H1 (cell line): ENCODE results near the gene SIPA1L3. TPM values are rescaled to one million over a fixed set of nuclear protein-coding genes. Genes with fewer than 3 reads are reported as not detected.

Experiments
- CTCF ChIA-PET: fragments of 300-600 bp; sonication (Branson Sonifier 250); formaldehyde crosslinking; loops from one replicate; lab custom pipeline; 2021; ENCODE audit not compliant: partially characterized antibody; lab: Charles Lee
- POLR2A ChIA-PET: fragments of 300-600 bp; sonication (Branson Sonifier 250); formaldehyde crosslinking; loops from one replicate; lab custom pipeline; 2021; ENCODE audit warnings: inconsistent platforms; ENCODE audit not compliant: partially characterized antibody; lab: Charles Lee
- DNase-seq, 2 experiments: peaks; one replicate each; pipeline versions ENCODE4 v3.0.0 to v3.0.0-alpha.2; 2010 to 2022; ENCODE audit warnings: low spot score in 2 of 2, low read depth in 1 of 2, mixed read lengths in 1 of 2
- FAIRE-seq: peaks from 2 replicates; lab custom pipeline; 2011; peaks lifted over from hg19 to GRCh38; lab: Jason Lieb, UNC
- H2AFZ ChIP-seq: 2 replicates; pipeline ENCODE4 v1.8.1; 2012; ENCODE audit warnings: low read length, inconsistent platforms
- H2AK5ac ChIP-seq: 2 replicates; pipeline ENCODE4 v1.6.1; 2013; ENCODE audit warnings: low read depth, low read length
- H2BK120ac ChIP-seq: replicated peaks from 2 replicates; pipeline ENCODE3; 2013; ENCODE audit warnings: low read depth, low read length, inconsistent platforms
- H2BK12ac ChIP-seq: 2 replicates; pipeline ENCODE4 v1.6.1; 2013; ENCODE audit warnings: low read depth, low read length
- H2BK15ac ChIP-seq: 2 replicates; pipeline ENCODE4 v1.6.1; 2013; ENCODE audit warnings: low read length
- H2BK20ac ChIP-seq: 2 replicates; pipeline ENCODE4 v1.6.1; 2013; ENCODE audit warnings: low read length
- H2BK5ac ChIP-seq: 2 replicates; pipeline ENCODE4 v1.6.1; 2013; ENCODE audit warnings: low read depth, low read length
- H3K14ac ChIP-seq: 2 replicates; pipeline ENCODE4 v1.6.1; 2013; ENCODE audit warnings: inconsistent platforms; ENCODE audit not compliant: insufficient read length
- H3K18ac ChIP-seq: 2 replicates; pipeline ENCODE4 v1.6.1; 2013; ENCODE audit warnings: low read length; ENCODE audit errors: extremely low read depth
- H3K23ac ChIP-seq: 2 replicates; pipeline ENCODE4 v1.6.1; 2013; ENCODE audit warnings: inconsistent platforms; ENCODE audit not compliant: insufficient read length
- H3K23me2 ChIP-seq: 2 replicates; pipeline ENCODE4 v1.6.1; 2013; ENCODE audit warnings: low read depth, low read length
- H3K27ac ChIP-seq: 2 replicates; pipeline ENCODE4 v1.6.1; 2011; ENCODE audit warnings: low read depth, low read length, inconsistent platforms
- H3K27me3 ChIP-seq, 4 experiments: replicated peaks in 1 of 4; 1 replicate in 1 of 4; 2 replicates in 3 of 4; pipeline versions ENCODE4 v1.6.1 to v1.8.1; 2011 to 2013; ENCODE audit warnings: low read length in 3 of 4, mild to moderate bottlenecking in 3 of 4, inconsistent platforms in 2 of 4, mixed read lengths in 2 of 4, moderate library complexity in 1 of 4; ENCODE audit not compliant: control insufficient read depth in 3 of 4, insufficient read depth in 3 of 4; ENCODE audit errors: extremely low read depth in 1 of 4
- H3K36me3 ChIP-seq, 4 experiments: 2 replicates each; pipeline versions ENCODE4 v1.6.1 to v1.8.1; 2011 to 2013; ENCODE audit warnings: mild to moderate bottlenecking in 4 of 4, low read length in 3 of 4, moderate library complexity in 2 of 4, control low read depth in 1 of 4, inconsistent platforms in 1 of 4; ENCODE audit not compliant: insufficient read depth in 4 of 4, control insufficient read depth in 2 of 4
- H3K4ac ChIP-seq: replicated peaks from 2 replicates; pipeline ENCODE3; 2013; ENCODE audit warnings: low read length, low read depth, mixed read lengths, inconsistent platforms; ENCODE audit not compliant: insufficient read length
- H3K4me1 ChIP-seq, 4 experiments: replicated peaks in 1 of 4; 1 replicate in 1 of 4; 2 replicates in 3 of 4; pipeline versions ENCODE4 v1.6.1 to v1.8.1; 2011 to 2013; ENCODE audit warnings: low read length in 3 of 4, inconsistent platforms in 2 of 4, mixed read lengths in 1 of 4; ENCODE audit not compliant: insufficient read depth in 4 of 4, control insufficient read depth in 3 of 4
- H3K4me2 ChIP-seq, 2 experiments: 2 replicates each; pipeline versions ENCODE4 v1.6.1 to v1.8.1; 2011 to 2013; ENCODE audit warnings: low read depth in 2 of 2, low read length in 2 of 2, control low read depth in 1 of 2, inconsistent platforms in 1 of 2, mild to moderate bottlenecking in 1 of 2; ENCODE audit not compliant: insufficient read depth in 1 of 2
- H3K4me3 ChIP-seq, 4 experiments: fragments of 200-600, 300-600 bp in 1 of 4; sonication (generic), shearing (Covaris generic), sonication (Bioruptor Twin) in 1 of 4; 2 replicates each; pipeline versions ENCODE4 v1.5.1 to v1.8.1; 2011 to 2016; ENCODE audit warnings: low read length in 4 of 4, low read depth in 3 of 4, control low read depth in 2 of 4, inconsistent platforms in 2 of 4, mild to moderate bottlenecking in 2 of 4, mixed read lengths in 1 of 4, moderate library complexity in 1 of 4; ENCODE audit not compliant: insufficient read depth in 2 of 4; ENCODE audit errors: extremely low read depth in 1 of 4
- H3K56ac ChIP-seq: replicated peaks from 2 replicates; pipeline ENCODE3; 2013; ENCODE audit warnings: low read depth, mild to moderate bottlenecking, mixed read lengths, low read length, inconsistent platforms; ENCODE audit not compliant: insufficient read length
- H3K79me1 ChIP-seq: 2 replicates; pipeline ENCODE4 v1.6.1; 2013; ENCODE audit warnings: low read depth, low read length, control low read depth
- H3K79me2 ChIP-seq, 2 experiments: 2 replicates each; pipeline versions ENCODE4 v1.6.1 to v1.8.1; 2012 to 2013; ENCODE audit warnings: low read length in 2 of 2, mild to moderate bottlenecking in 2 of 2, inconsistent platforms in 1 of 2; ENCODE audit not compliant: insufficient read depth in 2 of 2, control insufficient read depth in 1 of 2
- H3K9ac ChIP-seq, 4 experiments: replicated peaks in 1 of 4; 1 replicate in 1 of 4; 2 replicates in 3 of 4; pipeline versions ENCODE4 v1.6.1 to v1.8.1; 2011 to 2013; ENCODE audit warnings: low read depth in 3 of 4, low read length in 3 of 4, control low read depth in 2 of 4, mild to moderate bottlenecking in 2 of 4, moderate library complexity in 2 of 4, inconsistent platforms in 1 of 4; ENCODE audit errors: extremely low read depth in 1 of 4
- H3K9me3 ChIP-seq, 2 experiments: 2 replicates each; pipeline versions ENCODE4 v1.6.1 to v1.8.1; 2012 to 2013; ENCODE audit warnings: mild to moderate bottlenecking in 2 of 2, moderate library complexity in 2 of 2, control low read depth in 1 of 2, inconsistent platforms in 1 of 2, low read depth in 1 of 2, low read length in 1 of 2, mixed read lengths in 1 of 2; ENCODE audit not compliant: insufficient read depth in 2 of 2
- H4K20me1 ChIP-seq, 2 experiments: replicated peaks in 1 of 2; 2 replicates each; pipeline versions ENCODE3 to v1.8.1; 2011 to 2013; ENCODE audit warnings: inconsistent platforms in 2 of 2, low read length in 2 of 2, mild to moderate bottlenecking in 1 of 2; ENCODE audit not compliant: insufficient read depth in 2 of 2, control insufficient read depth in 1 of 2
- H4K5ac ChIP-seq: 2 replicates; pipeline ENCODE4 v1.6.1; 2013; ENCODE audit warnings: low read length, low read depth, mixed read lengths, inconsistent platforms; ENCODE audit not compliant: insufficient read length
- H4K8ac ChIP-seq: 2 replicates; pipeline ENCODE4 v1.8.0; 2013; ENCODE audit warnings: mild to moderate bottlenecking, moderate library complexity, low read length, inconsistent platforms; ENCODE audit not compliant: insufficient read depth; ENCODE audit errors: extremely low read depth
- H4K91ac ChIP-seq: replicated peaks from 2 replicates; pipeline ENCODE3; 2013; ENCODE audit warnings: low read length, mixed read lengths, inconsistent platforms; ENCODE audit not compliant: insufficient read length
- ASH2L ChIP-seq: fragments of 200-600, 300-600 bp; sonication (generic); IDR thresholded peaks from one replicate; pipeline ENCODE4 v1.7.1; 2017; ENCODE audit warnings: low read length
- BACH1 ChIP-seq: IDR thresholded peaks from 2 replicates; pipeline ENCODE4 v1.6.1; 2012; ENCODE audit warnings: low read length, improper control_type of control experiment
- BRCA1 ChIP-seq: IDR thresholded peaks from 2 replicates; pipeline ENCODE4 v1.6.1; 2012; ENCODE audit warnings: low read depth, low read length, improper control_type of control experiment
- CBX8 ChIP-seq: fragments of 300-800, 300-1000 bp; sonication (generic); IDR thresholded peaks from 2 replicates; pipeline ENCODE4 v1.7.1; 2016; ENCODE audit warnings: low read depth, low read length, borderline replicate concordance
- CHD1 ChIP-seq: IDR thresholded peaks from 2 replicates; pipeline ENCODE4 v1.6.1; 2012; ENCODE audit warnings: low read depth, low read length, improper control_type of control experiment
- CREB1 ChIP-seq: IDR thresholded peaks from 2 replicates; pipeline ENCODE4 v1.6.1; 2012; ENCODE audit warnings: inconsistent platforms
- HDAC6 ChIP-seq: IDR thresholded peaks from one replicate; pipeline ENCODE4 v1.7.1; 2012; ENCODE audit warnings: low read depth, mild to moderate bottlenecking, inconsistent platforms, low read length, moderate library complexity
- KDM1A ChIP-seq: fragments of 200-600, 300-600 bp; sonication (generic); IDR thresholded peaks from 2 replicates; pipeline ENCODE4 v1.7.1; 2016; ENCODE audit warnings: mild to moderate bottlenecking, low read length, borderline replicate concordance
- RAD21 ChIP-seq, 2 experiments: IDR thresholded peaks in 1 of 2; conservative IDR thresholded peaks in 1 of 2; 2 replicates each; pipeline ENCODE4 v1.6.1; 2011; ENCODE audit warnings: low read depth in 2 of 2, low read length in 2 of 2, improper control_type of control experiment in 1 of 2, inconsistent platforms in 1 of 2, mild to moderate bottlenecking in 1 of 2, moderate library complexity in 1 of 2
- RFX5 ChIP-seq: IDR thresholded peaks from 2 replicates; pipeline ENCODE4 v1.6.1; 2011; ENCODE audit warnings: low read depth, low read length, improper control_type of control experiment, borderline replicate concordance
- SAP30 ChIP-seq: fragments of 300-600 bp; sonication (generic); IDR thresholded peaks from 2 replicates; pipeline ENCODE4 v1.7.1; 2012; ENCODE audit warnings: low read length, moderate library complexity, mild to moderate bottlenecking, inconsistent platforms; ENCODE audit not compliant: insufficient read depth, insufficient replicate concordance
- TAF1 ChIP-seq: IDR thresholded peaks from 2 replicates; pipeline ENCODE4 v1.6.1; 2011; ENCODE audit warnings: mild to moderate bottlenecking, low read depth, low read length
- WGBS, 2 experiments: shearing (Covaris generic) in 1 of 2; methylation state at CpG; one replicate each; pipeline versions ENCODE4 v1.1.6 to v1.1.7; 2013 to 2015; ENCODE audit warnings: low lambda C conversion rate in 2 of 2, mixed read lengths in 2 of 2, inconsistent platforms in 1 of 2, low coverage in 1 of 2, missing lambda C conversion rate in 1 of 2; ENCODE audit not compliant: insufficient replicate concordance in 2 of 2, insufficient coverage in 1 of 2, insufficient read length in 1 of 2; ENCODE audit errors: extremely low coverage in 1 of 2, missing lambda C conversion rate in 1 of 2; 5-methylcytosine and 5-hydroxymethylcytosine counted together
- polyA plus RNA-seq, 7 experiments: library from polyadenylated mRNA; depleted of rRNA in 3 of 7; stranded (reverse) in 5 of 7; unstranded in 2 of 7; fragments of >200 nt in 5 of 7; fragments of 200-250 nt in 2 of 7; gene quantifications; 1 replicate in 5 of 7; 2 replicates in 1 of 7; 4 replicates in 1 of 7; pipeline versions ENCODE4 v1.2.1 to v1.2.3, GENCODE V29; 2011 to 2013; ENCODE audit warnings: missing spikeins in 2 of 7, mixed read lengths in 2 of 7
- total RNA-seq: library from RNA; stranded (reverse); fragmentation: NEBNext Ultra II Directional; extraction: Animal tissue kit (Norgen Biotek cat#: 25700); gene quantifications from 2 replicates; pipeline ENCODE4 v1.2.1, GENCODE V29; 2021
- TF ChIP-seq, protein P1 (sequence below): IDR thresholded peaks from 2 replicates; pipeline ENCODE4 v1.6.1; 2011; ENCODE audit warnings: low read length, improper control_type of control experiment

The SIPA1L3 gene
- total and polyA plus RNA-seq, 2 of the 8 experiments (the other 6 are each of a cell fraction or from before 2014, with no cell fraction given), result 15.0 to 54.9 TPM

DNA sequence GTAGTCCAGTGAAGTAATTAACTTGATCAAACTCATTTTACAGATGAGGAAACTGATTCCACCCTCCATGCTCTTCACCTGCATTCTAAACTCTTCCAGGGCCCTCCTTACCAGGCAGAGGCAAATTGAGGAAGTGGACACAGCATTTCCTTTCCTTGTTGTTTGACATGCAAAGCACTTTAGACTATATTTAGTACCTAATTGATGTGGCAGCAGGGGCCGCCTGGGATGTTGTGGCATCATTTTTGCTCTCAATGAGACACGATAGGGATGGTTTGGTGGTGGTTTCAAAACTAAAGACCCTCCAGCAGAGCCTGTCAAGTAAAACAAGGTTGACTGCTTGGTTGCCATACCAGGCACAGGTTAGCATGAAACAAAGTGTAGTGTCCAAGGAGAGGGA, 7.9 kb downstream of the SIPA1L3 start:
- 83% methylated on average over 2 of the region's 2 CpGs; no CpG with 5 or more reads in 1 of the 2 experiments for WGBS, 2 experiments
- Histone ChIP-seq H3K79me1 (peaks cover 12% of the 10 kb centered on the region), H3K4me3 (no peak overlapping the region), H4K8ac (no peak overlapping the region), H2BK20ac (no peak overlapping the region), H3K56ac (no peak overlapping the region), H4K5ac (no peak overlapping the region), H2AK5ac (no peak overlapping the region), H3K27me3 (no peaks in the 10 kb centered on the region), H3K4ac (no peak overlapping the region), H2BK15ac (no peak overlapping the region), H3K14ac (no peak overlapping the region), H3K23me2 (no peaks in the 10 kb centered on the region), H3K9ac (no peak overlapping the region; a peak in 1 of 7 replicates), H2BK5ac (no peak overlapping the region), H3K4me2 (no peak overlapping the region), H2AFZ (no peak overlapping the region), H2BK12ac (no peak overlapping the region), H3K9me3 (no peaks in the 10 kb centered on the region), H3K79me2 (peaks cover 3 to 79% of the 10 kb centered on the region in 2 experiments; a peak in 3 of 4 replicates), H3K23ac (no peak overlapping the region), H3K36me3 (no peaks in the 10 kb centered on the region; a peak in 1 of 8 replicates), H3K18ac (no peak overlapping the region), H2BK120ac (no peak overlapping the region), H3K27ac (no peak overlapping the region), H4K91ac (no peak overlapping the region), H3K4me1 (peaks cover 0 to 15% (median 2%) of the 10 kb centered on the region in 4 experiments; a peak in 2 of 7 replicates), H4K20me1 (peaks cover 0 to 5% of the 10 kb centered on the region in 2 experiments)
- FAIRE-seq, result no peak
- CTCF ChIA-PET, result interaction anchor here (1.0 kb wide), 1 partner anchor 36 kb away, joined by 4 read pairs; no protein-coding TSS in a partner anchor
- DNase-seq, result no peak
- POLR2A ChIA-PET, result interaction anchor here (1.9 kb wide), 1 partner anchor 17 kb away, joined by 5 read pairs; no protein-coding TSS in a partner anchor
- TF ChIP-seq HDAC6 (no peak), KDM1A (no peak), RAD21 (IDR thresholded peaks at IDR 0.05 in 1 of 2, conservative IDR thresholded peaks at IDR 0.05 in 1 of 2; ENCODE audit: low read depth in 2 of 2, low read length in 2 of 2) (no peak), CREB1 (no peak), BACH1 (no peak), ASH2L (no peak), CBX8 (no peak), SAP30 (no peak), BRCA1 (no peak), CHD1 (no peak), RFX5 (no peak), TAF1 (no peak)
- TF ChIP-seq, protein P1, sequence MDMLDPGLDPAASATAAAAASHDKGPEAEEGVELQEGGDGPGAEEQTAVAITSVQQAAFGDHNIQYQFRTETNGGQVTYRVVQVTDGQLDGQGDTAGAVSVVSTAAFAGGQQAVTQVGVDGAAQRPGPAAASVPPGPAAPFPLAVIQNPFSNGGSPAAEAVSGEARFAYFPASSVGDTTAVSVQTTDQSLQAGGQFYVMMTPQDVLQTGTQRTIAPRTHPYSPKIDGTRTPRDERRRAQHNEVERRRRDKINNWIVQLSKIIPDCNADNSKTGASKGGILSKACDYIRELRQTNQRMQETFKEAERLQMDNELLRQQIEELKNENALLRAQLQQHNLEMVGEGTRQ, result no peak
